HL-60 (cell line): ENCODE measurements around the gene GRB7.

Experiments
- GABPA ChIP-seq: IDR thresholded peaks from 2 replicates; pipeline ENCODE4 v1.6.1; 2012; ENCODE audit warnings: low read depth
- POLR2AphosphoS5 ChIP-seq: IDR thresholded peaks from 2 replicates; pipeline ENCODE4 v1.6.1; 2012; ENCODE audit warnings: low read depth
- REST ChIP-seq: IDR thresholded peaks from 2 replicates; pipeline ENCODE4 v1.6.1; 2012; ENCODE audit warnings: low read depth; ENCODE audit not compliant: insufficient replicate concordance
- TF ChIP-seq, protein P1 (sequence below): IDR thresholded peaks from one replicate; pipeline ENCODE4 v1.5.1; 2011; ENCODE audit warnings: low read length, control low read depth, inconsistent platforms; ENCODE audit not compliant: insufficient read depth

DNA sequence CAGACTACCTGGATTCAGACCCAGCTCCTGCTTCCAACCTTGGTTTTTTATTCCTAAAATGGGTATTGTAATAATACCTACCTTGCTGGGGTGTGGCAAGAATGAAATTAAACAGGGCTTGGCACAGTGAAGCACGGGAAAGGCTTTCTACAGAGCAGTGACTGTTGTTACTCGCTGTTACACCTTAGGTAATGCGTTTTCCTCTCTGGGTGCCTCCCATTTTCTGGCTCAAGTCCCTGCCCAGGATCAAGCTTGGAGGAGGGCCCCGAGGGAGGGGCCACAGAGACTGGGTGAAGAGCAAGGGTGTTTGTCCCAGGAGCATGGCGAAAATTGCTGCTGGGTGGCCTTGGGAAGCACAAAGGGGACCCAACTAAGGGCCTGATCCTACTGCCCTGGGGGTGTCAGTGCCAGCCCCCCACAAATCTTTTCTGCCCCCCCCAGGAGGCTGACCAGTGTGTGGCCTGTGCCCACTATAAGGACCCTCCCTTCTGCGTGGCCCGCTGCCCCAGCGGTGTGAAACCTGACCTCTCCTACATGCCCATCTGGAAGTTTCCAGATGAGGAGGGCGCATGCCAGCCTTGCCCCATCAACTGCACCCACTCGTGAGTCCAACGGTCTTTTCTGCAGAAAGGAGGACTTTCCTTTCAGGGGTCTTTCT lies 20.7 kb upstream of the GRB7 start:
- TF ChIP-seq REST: no peak
- TF ChIP-seq, protein P1, sequence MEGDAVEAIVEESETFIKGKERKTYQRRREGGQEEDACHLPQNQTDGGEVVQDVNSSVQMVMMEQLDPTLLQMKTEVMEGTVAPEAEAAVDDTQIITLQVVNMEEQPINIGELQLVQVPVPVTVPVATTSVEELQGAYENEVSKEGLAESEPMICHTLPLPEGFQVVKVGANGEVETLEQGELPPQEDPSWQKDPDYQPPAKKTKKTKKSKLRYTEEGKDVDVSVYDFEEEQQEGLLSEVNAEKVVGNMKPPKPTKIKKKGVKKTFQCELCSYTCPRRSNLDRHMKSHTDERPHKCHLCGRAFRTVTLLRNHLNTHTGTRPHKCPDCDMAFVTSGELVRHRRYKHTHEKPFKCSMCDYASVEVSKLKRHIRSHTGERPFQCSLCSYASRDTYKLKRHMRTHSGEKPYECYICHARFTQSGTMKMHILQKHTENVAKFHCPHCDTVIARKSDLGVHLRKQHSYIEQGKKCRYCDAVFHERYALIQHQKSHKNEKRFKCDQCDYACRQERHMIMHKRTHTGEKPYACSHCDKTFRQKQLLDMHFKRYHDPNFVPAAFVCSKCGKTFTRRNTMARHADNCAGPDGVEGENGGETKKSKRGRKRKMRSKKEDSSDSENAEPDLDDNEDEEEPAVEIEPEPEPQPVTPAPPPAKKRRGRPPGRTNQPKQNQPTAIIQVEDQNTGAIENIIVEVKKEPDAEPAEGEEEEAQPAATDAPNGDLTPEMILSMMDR: no peak
- no peak for TF ChIP-seq POLR2AphosphoS5
- no peak for TF ChIP-seq GABPA
